AG04449 (cell line): ENCODE measurements around the gene SNCAIP.

Source experiments
- CTCF ChIA-PET: fragments of 350-600 bp; formaldehyde crosslinking; extraction: SDS; loops from one replicate; lab custom pipeline; 2021; ENCODE audit warnings: antibody characterized with exemption; lab: Yijun Ruan, JAX
- POLR2A ChIA-PET: fragments of 400-600, 350-600 bp; formaldehyde crosslinking; extraction: SDS; loops from one replicate; lab custom pipeline; 2020; ENCODE audit warnings: antibody characterized with exemption, inconsistent platforms; lab: Yijun Ruan, JAX
- DNase-seq: peaks from one replicate; pipeline ENCODE4 v3.0.0-alpha.2; 2010; ENCODE audit warnings: low read depth, low spot score
- H3K4me3 ChIP-seq: 2 replicates; pipeline ENCODE4 v1.5.1; 2011; ENCODE audit warnings: low read depth, mild to moderate bottlenecking, control low read depth, low read length
- CTCF ChIP-seq: IDR thresholded peaks from one replicate; pipeline ENCODE4 v1.5.1; 2011; ENCODE audit warnings: mild to moderate bottlenecking, moderate library complexity, low read length, control low read depth, inconsistent platforms; ENCODE audit not compliant: insufficient read depth; ENCODE audit errors: missing control alignments

Gene SNCAIP

GRCh38 chr5:122321921-122322320, 9.9 kb downstream of the SNCAIP start:
- H3K4me3 ChIP-seq = no peak overlapping the region
- POLR2A ChIA-PET = no interaction called here
- DNase-seq = no peak
- TF ChIP-seq CTCF = no peak
- CTCF ChIA-PET = no interaction called here

GRCh38 chr5:122322801-122323548, 10.9 kb downstream of the SNCAIP start:
- CTCF ChIA-PET = no interaction called here
- H3K4me3 ChIP-seq = no peak overlapping the region
- POLR2A ChIA-PET = no interaction called here
- no peak for TF ChIP-seq CTCF
- DNase-seq = no peak

GRCh38 chr5:122323738-122324137, 11.7 kb downstream of the SNCAIP start:
- no peak for TF ChIP-seq CTCF
- CTCF ChIA-PET = no interaction called here
- no peak overlapping the region for H3K4me3 ChIP-seq
- POLR2A ChIA-PET = no interaction called here
- no peak for DNase-seq

- ChIA-PET POLR2A (no interaction called here), CTCF (no interaction called here)
- no peak for DNase-seq
- H3K4me3 ChIP-seq = no peak overlapping the region
- TF ChIP-seq CTCF = no peak
Measured at GRCh38 chr5:122327110-122327509, 15.1 kb downstream of the SNCAIP start.

- no peak for DNase-seq
- no peak overlapping the region for H3K4me3 ChIP-seq
- CTCF ChIA-PET = no interaction called here
- POLR2A ChIA-PET = no interaction called here
- no peak for TF ChIP-seq CTCF
Measured at GRCh38 chr5:122330881-122331280, 18.8 kb downstream of the SNCAIP start.

GRCh38 chr5:122332599-122333555, 20.8 kb downstream of the SNCAIP start:
- ChIA-PET CTCF (interaction anchor here (1.0 kb wide), 1 partner anchor 137 kb away, joined by 3 read pairs; no protein-coding TSS in a partner anchor), POLR2A (no interaction called here)
- no peak for TF ChIP-seq CTCF
- DNase-seq = no peak
- H3K4me3 ChIP-seq = no peak overlapping the region
